Endothelial cell of umbilical vein (primary cell): ENCODE results near the gene MALT1. TPM values are rescaled to one million over a fixed set of nuclear protein-coding genes. Genes with fewer than 3 reads are reported as not detected.

Experiments
- BruUV-seq: library from RNA; stranded (reverse); fragments of 400-500 nt; replicated peaks from 2 replicates; lab custom pipeline; 2021; lab: Mats Ljungman, UMichigan
- CTCF ChIA-PET: fragments of 300-600, 350-600 bp; sonication (Branson Sonifier 250); formaldehyde crosslinking; loops from one replicate; lab custom pipeline; 2021; ENCODE audit warnings: antibody characterized with exemption, inconsistent platforms; lab: Charles Lee
- POLR2A ChIA-PET: fragments of 300-600, 350-600 bp; sonication (Branson Sonifier 250); formaldehyde crosslinking; loops from one replicate; lab custom pipeline; 2021; ENCODE audit warnings: antibody characterized with exemption, inconsistent platforms; lab: Charles Lee
- DNase-seq: peaks from one replicate; pipeline ENCODE4 v3.0.0-alpha.2; 2011; ENCODE audit warnings: low read depth, low spot score
- FAIRE-seq: peaks from 2 replicates; lab custom pipeline; 2011; peaks lifted over from hg19 to GRCh38; lab: Jason Lieb, UNC
- H2AFZ ChIP-seq: 2 replicates; pipeline ENCODE4 v1.6.0; 2012; ENCODE audit warnings: low read depth, low read length, control low read depth, inconsistent platforms
- H3K27ac ChIP-seq: 2 replicates; pipeline ENCODE4 v1.5.1; 2011; ENCODE audit warnings: low read depth, mild to moderate bottlenecking, control low read depth, low read length, moderate library complexity; ENCODE audit not compliant: insufficient read depth
- H3K27me3 ChIP-seq, 2 experiments: 2 replicates each; pipeline versions ENCODE4 v1.6.0 to v1.6.1; 2011; ENCODE audit warnings: low read length in 2 of 2, mixed read lengths in 1 of 2; ENCODE audit not compliant: control insufficient read depth in 2 of 2, insufficient read depth in 2 of 2
- H3K36me3 ChIP-seq, 2 experiments: 2 replicates in 1 of 2; 3 replicates in 1 of 2; pipeline ENCODE4 v1.5.1; 2011; ENCODE audit warnings: low read length in 2 of 2, mild to moderate bottlenecking in 1 of 2, moderate library complexity in 1 of 2; ENCODE audit not compliant: control insufficient read depth in 2 of 2, insufficient read depth in 2 of 2; ENCODE audit errors: extremely low read depth in 1 of 2
- H3K4me1 ChIP-seq: 3 replicates; pipeline ENCODE4 v1.5.1; 2011; ENCODE audit warnings: mild to moderate bottlenecking, low read length; ENCODE audit not compliant: control insufficient read depth, insufficient read depth; ENCODE audit errors: extremely low read depth
- H3K4me2 ChIP-seq: 2 replicates; pipeline ENCODE4 v1.6.1; 2011; ENCODE audit warnings: low read length, control low read depth, mixed read lengths; ENCODE audit not compliant: insufficient read depth
- H3K4me3 ChIP-seq, 3 experiments: fragments of 200-600 bp in 1 of 3; sonication (generic), shearing (Covaris generic) in 1 of 3; replicated peaks in 1 of 3; 2 replicates each; pipeline ENCODE4 v1.5.1; 2011 to 2016; ENCODE audit warnings: control low read depth in 3 of 3, low read length in 3 of 3, mild to moderate bottlenecking in 2 of 3, inconsistent platforms in 1 of 3, low read depth in 1 of 3, moderate library complexity in 1 of 3; ENCODE audit not compliant: insufficient read depth in 1 of 3
- H3K79me2 ChIP-seq: 2 replicates; pipeline ENCODE4 v1.6.0; 2012; ENCODE audit warnings: low read length, inconsistent platforms; ENCODE audit not compliant: control insufficient read depth, insufficient read depth
- H3K9ac ChIP-seq: replicated peaks from 2 replicates; pipeline ENCODE3; 2011; ENCODE audit warnings: low read length, control low read depth; ENCODE audit not compliant: insufficient read depth; ENCODE audit errors: extremely low read depth
- H3K9me1 ChIP-seq: replicated peaks from 3 replicates; pipeline ENCODE4 v1.6.0; 2011; ENCODE audit warnings: mild to moderate bottlenecking, low read length; ENCODE audit not compliant: control insufficient read depth, insufficient read depth; ENCODE audit errors: extremely low read depth
- H3K9me3 ChIP-seq: replicated peaks from 2 replicates; pipeline ENCODE4 v1.5.1; 2012; ENCODE audit warnings: low read length, inconsistent platforms; ENCODE audit not compliant: control insufficient read depth, insufficient read depth
- H4K20me1 ChIP-seq: replicated peaks from 2 replicates; pipeline ENCODE3; 2011; ENCODE audit warnings: mild to moderate bottlenecking, low read length; ENCODE audit not compliant: control insufficient read depth, insufficient read depth; ENCODE audit errors: extremely low read depth
- CTCF ChIP-seq, 2 donors: IDR thresholded peaks; 1 replicate in 1 of 2; 2 replicates in 1 of 2; pipeline ENCODE4 v1.5.1; 2011; ENCODE audit warnings: low read length in 2 of 2, mild to moderate bottlenecking in 2 of 2, moderate library complexity in 2 of 2, control low read depth in 1 of 2, inconsistent platforms in 1 of 2, low read depth in 1 of 2; ENCODE audit not compliant: insufficient read depth in 1 of 2; ENCODE audit errors: extremely low read depth in 1 of 2
- EZH2 ChIP-seq: IDR thresholded peaks from 2 replicates; pipeline ENCODE4 v1.6.1; 2012; ENCODE audit warnings: borderline replicate concordance, low read depth, mild to moderate bottlenecking, moderate library complexity, low read length, inconsistent platforms; ENCODE audit not compliant: severe bottlenecking
- FOS ChIP-seq: IDR thresholded peaks from 2 replicates; pipeline ENCODE4 v1.6.1; 2011; ENCODE audit warnings: mild to moderate bottlenecking, low read length, moderate library complexity, borderline replicate concordance; ENCODE audit not compliant: insufficient read depth
- GATA2 ChIP-seq: IDR thresholded peaks from 2 replicates; pipeline ENCODE4 v1.7.0; 2011; ENCODE audit warnings: low read depth, mild to moderate bottlenecking, moderate library complexity, mixed read lengths, low read length; ENCODE audit not compliant: insufficient read length, insufficient read depth
- JUN ChIP-seq: IDR thresholded peaks from 2 replicates; pipeline ENCODE4 v1.6.1; 2011; ENCODE audit warnings: borderline replicate concordance, low read depth; ENCODE audit not compliant: insufficient read length, insufficient read depth
- MYC ChIP-seq: IDR thresholded peaks from one replicate; pipeline ENCODE4 v1.6.1; 2011; ENCODE audit warnings: mild to moderate bottlenecking, low read depth, low read length
- POLR2A ChIP-seq: IDR thresholded peaks from 2 replicates; pipeline ENCODE4 v1.6.1; 2012; ENCODE audit warnings: low read depth, mild to moderate bottlenecking, control low read depth, low read length
- POLR2AphosphoS5 ChIP-seq: IDR thresholded peaks from 2 replicates; pipeline ENCODE4 v1.6.1; 2012; ENCODE audit warnings: low read depth, mild to moderate bottlenecking, control low read depth, low read length, moderate library complexity; ENCODE audit not compliant: insufficient read depth
- dilution Hi-C: fragments of 300-500 bp; cut with MboI; formaldehyde crosslinking; loops from one replicate; pipeline ENCODE4 v1.15.0; 2019; ENCODE audit warnings: low sequenced_read_pairs; ENCODE audit not compliant: extremely low pct_ligation_motif_present
- intact Hi-C: fragments of 100-400 bp; cut with micrococcal nuclease; formaldehyde crosslinking; loops from one replicate; pipeline ENCODE4 v1.10.0; 2022
- polyA plus RNA-seq, 4 experiments: library from polyadenylated mRNA; depleted of rRNA in 3 of 4; stranded (reverse) in 3 of 4; unstranded in 1 of 4; fragments of >200 nt; gene quantifications; 2 replicates each; pipeline versions ENCODE4 v1.2.1 to v1.2.3, GENCODE V29; 2011 to 2012; ENCODE audit warnings: missing spikeins in 1 of 4
- total RNA-seq: library from RNA; stranded (reverse); gene quantifications from 2 replicates; pipeline ENCODE4 v1.2.3, GENCODE V29; 2021
- TF ChIP-seq, protein P1 (sequence below): IDR thresholded peaks from 2 replicates; pipeline ENCODE4 v1.6.1; 2011; ENCODE audit not compliant: insufficient read depth, insufficient read length

Gene MALT1
- total and polyA plus RNA-seq, 2 donors (not counting 3 experiments of a cell fraction or from before 2014, with no cell fraction given) = 2.8 to 5.1 TPM

DNA sequence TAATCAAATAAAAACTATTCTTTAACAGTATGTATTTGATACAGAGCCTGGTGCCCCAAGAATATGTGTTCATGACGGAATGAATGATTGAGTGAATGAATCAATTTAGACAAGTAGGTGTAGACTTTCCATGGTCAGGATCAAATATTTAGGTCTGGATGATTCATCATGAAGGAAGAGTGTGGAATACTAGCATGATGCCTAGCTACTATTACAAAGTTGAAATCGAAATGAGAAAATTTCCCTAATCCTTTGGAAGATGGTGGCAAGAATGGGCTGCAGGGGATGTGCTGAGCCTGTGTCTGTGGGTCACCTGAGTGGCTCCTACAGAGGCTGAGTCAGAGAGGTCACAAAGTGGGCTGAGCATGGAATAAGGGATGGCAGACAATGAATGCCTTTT is 3.1 kb upstream of the MALT1 start:
- Histone ChIP-seq H3K36me3 (no peaks in the 10 kb centered on the region), H2AFZ (no peak overlapping the region), H3K9me1 (no peaks in the 10 kb centered on the region), H3K9me3 (no peaks in the 10 kb centered on the region), H3K9ac (no peak overlapping the region), H3K79me2 (no peaks in the 10 kb centered on the region), H3K4me3 (no peak overlapping the region), H3K4me2 (no peak overlapping the region), H3K4me1 (peaks cover 25% of the 10 kb centered on the region), H3K27ac (no peak overlapping the region), H3K27me3 (peaks cover 8 to 10% of the 10 kb centered on the region in 2 experiments), H4K20me1 (no peaks in the 10 kb centered on the region)
- no peak for TF ChIP-seq FOS
- TF ChIP-seq MYC = no peak
- no peak for TF ChIP-seq POLR2A
- dilution Hi-C loops (no loop called here), intact Hi-C loops (no loop called here)
- POLR2A ChIA-PET = no interaction called here
- CTCF ChIA-PET = no interaction called here
- FAIRE-seq = no peak
- BruUV-seq = no TSS peak
- no peak for DNase-seq

DNA sequence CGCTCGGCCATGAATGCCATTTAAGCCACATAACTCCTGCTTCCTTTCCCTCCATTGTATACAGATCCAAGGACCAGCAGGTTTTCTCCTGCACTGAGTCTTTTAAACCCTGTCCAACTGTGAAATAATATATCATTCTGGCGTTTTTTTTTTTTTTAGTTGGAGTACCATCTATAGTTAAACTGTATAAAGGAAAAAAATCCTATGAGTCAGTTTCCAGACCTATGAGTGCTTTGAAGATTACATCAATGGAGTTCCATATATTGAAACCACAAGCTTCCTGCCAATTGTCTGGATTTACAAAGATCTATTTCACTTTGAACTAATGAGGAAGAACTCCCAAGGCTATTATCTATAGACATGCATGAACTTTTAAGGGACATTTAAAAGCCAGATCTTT is 2.4 kb upstream of the MALT1 start:
- no peak for TF ChIP-seq POLR2AphosphoS5
- peak; percentile 53 for TF ChIP-seq JUN
- peak; percentile 85 for TF ChIP-seq GATA2
- no peak for TF ChIP-seq MYC
- TF ChIP-seq, protein P1, sequence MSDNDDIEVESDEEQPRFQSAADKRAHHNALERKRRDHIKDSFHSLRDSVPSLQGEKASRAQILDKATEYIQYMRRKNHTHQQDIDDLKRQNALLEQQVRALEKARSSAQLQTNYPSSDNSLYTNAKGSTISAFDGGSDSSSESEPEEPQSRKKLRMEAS = no peak
- TF ChIP-seq CTCF (IDR thresholded peaks at IDR 0.05; ENCODE audit: extremely low read depth in 1 of 2, insufficient read depth in 1 of 2, low read depth in 1 of 2, low read length in 2 of 2) = no peak
- TF ChIP-seq EZH2 = no peak
- TF ChIP-seq FOS = peak; percentile 77
- H4K20me1 ChIP-seq = no peaks in the 10 kb centered on the region
- no TSS peak for BruUV-seq
- DNase-seq (peak; percentile 35), FAIRE-seq (peak; percentile 94)
- dilution Hi-C loops (no loop called here), intact Hi-C loops (no loop called here)
- H2AFZ ChIP-seq = no peak overlapping the region
- peaks cover 8 to 10% of the 10 kb centered on the region in 2 experiments for H3K27me3 ChIP-seq
- no peaks in the 10 kb centered on the region for H3K9me3 ChIP-seq
- no peak overlapping the region for H3K9ac ChIP-seq
- H3K79me2 ChIP-seq = no peaks in the 10 kb centered on the region
- ChIA-PET CTCF (interaction anchor here (0.6 to 2.2 kb wide), 4 partner anchors 29 to 402 kb away, joined by 3 to 13 read pairs (median 4); no protein-coding TSS in a partner anchor), POLR2A (no interaction called here)
- no peaks in the 10 kb centered on the region for H3K36me3 ChIP-seq
- no peak overlapping the region for H3K4me2 ChIP-seq
- H3K27ac ChIP-seq = no peak overlapping the region
- H3K4me3 ChIP-seq = no peak overlapping the region
- H3K4me1 ChIP-seq = peaks cover 25% of the 10 kb centered on the region
- H3K9me1 ChIP-seq = no peaks in the 10 kb centered on the region
